Measurements from ENCODE around the gene ANKRD7.

Gene ANKRD7, protein sequence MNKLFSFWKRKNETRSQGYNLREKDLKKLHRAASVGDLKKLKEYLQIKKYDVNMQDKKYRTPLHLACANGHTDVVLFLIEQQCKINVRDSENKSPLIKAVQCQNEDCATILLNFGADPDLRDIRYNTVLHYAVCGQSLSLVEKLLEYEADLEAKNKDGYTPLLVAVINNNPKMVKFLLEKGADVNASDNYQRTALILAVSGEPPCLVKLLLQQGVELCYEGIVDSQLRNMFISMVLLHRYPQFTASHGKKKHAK

DNA sequence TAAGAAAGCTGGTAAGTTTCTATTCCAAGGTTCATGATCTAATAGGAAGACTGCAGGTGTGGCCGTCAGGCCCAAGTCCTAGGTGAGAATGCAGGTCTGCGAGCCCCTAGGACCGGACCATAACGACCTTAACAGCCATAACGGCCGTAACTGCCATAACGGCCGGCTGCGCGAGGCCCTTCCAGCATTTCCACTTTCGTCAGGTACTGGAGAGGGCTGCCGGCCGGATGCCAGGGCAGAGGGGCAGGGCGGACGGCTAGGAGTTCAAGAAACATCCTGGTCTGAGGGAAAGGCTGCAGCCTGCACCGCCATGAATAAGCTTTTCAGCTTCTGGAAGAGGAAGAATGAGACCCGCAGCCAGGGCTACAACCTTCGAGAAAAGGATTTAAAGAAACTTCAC lies at the start of gene ANKRD7:
TSS of gene ANKRD7 (plus strand) at position 184 of the 400 bp plus-strand sequence. CDS start at position 311, 127 bp downstream.
- no peak for DNase-seq (ENCODE audit: low spot score)

DNA sequence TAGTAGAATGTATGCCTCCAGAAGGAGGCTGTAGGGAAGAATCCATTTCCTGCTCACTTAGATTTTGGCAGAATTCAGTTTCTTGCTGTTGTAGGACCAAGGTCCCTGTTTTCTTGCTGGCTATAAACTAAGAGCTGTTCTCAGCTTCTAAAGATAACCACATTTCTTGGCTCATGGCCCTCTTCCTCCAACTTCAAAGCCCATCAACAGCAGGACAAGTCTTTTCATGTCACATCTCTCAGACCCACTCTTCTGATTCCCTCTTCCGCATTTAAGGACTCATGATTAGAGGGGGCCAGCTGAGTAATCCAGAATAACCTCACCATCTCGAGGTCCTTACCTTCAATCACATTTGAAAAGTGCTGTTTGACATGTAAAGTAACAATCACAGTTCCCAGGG lies 48.8 kb upstream of the ANKRD7 start:
- DNase-seq (ENCODE audit: low spot score): no peak

DNA sequence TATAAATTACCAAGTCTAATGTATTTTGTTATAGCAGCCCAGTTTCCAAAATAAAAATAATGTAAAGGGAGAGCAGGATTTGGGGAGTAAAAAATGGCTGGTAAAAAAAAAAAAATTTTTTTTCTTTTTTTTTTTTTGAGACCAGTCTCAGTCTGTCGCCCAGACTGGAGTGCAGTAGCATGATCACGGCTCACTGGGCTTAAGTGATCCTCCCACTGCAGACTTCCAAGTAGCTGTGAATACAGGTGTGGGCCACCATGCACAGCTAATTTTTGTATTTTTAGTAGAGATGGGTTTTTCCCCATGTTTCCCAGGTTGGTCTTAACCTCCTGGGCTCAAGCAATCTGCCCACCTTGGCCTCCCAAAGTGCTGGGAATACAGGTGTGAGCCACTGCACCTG lies 45.3 kb upstream of the ANKRD7 start:
- no peak for DNase-seq (ENCODE audit: low spot score)

DNA sequence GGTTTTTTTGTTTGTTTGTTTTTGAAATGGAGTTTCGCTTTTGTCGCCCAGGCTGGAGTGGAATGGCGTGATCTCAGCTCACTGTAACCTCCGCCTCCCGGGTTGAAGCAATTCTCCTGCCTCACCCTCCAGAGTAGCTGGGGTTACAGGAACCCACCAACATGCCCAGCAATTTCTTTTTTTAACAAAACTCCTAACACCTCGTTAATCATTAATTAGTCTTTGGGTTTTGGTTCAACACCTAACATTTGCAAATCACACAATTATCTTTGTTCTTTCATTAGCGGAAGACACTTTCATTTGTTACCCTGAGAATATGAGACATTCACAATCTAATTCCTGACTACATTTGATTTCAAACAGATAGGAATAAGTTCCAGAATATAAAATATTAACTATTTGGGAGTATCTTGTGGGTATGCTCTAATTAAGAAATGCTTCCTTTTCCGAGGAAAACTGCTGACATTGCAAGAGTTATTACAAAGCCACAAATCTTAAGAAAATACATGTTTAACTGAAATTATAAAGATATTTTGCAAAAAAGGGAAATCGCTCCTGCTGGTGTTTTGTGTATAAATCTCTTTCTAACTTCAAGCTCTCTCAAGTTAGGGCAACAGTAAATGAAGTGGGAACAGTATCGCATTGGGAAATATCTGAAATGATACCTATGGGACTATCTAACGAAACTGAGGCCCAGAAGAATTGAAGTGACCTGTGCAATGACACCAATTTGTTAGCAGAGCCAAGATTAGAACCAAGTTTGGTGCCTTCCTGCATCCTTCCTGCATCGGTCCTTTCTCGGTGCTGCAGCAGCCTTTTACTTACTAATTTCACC lies 41.7 kb upstream of the ANKRD7 start:
- no peak for DNase-seq (ENCODE audit: low spot score)

DNA sequence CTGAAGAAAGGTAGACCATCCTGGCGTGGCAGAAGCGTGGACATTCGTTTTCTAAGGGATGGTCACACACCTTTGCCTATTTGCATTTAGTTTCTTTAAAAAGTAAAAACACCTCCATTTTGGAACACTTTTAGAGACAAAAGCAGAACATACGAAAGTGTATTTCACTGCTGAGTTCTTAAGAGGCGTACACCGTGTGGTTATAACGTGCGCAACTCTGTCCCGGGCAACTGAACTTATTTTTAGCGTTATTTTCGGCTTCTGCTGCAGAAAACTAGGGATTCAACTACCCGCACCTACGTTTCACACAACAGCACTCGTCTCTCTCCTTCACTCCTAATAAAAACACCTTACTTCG lies 41.1 kb upstream of the ANKRD7 start:
- DNase-seq (ENCODE audit: low spot score): no peak

DNA sequence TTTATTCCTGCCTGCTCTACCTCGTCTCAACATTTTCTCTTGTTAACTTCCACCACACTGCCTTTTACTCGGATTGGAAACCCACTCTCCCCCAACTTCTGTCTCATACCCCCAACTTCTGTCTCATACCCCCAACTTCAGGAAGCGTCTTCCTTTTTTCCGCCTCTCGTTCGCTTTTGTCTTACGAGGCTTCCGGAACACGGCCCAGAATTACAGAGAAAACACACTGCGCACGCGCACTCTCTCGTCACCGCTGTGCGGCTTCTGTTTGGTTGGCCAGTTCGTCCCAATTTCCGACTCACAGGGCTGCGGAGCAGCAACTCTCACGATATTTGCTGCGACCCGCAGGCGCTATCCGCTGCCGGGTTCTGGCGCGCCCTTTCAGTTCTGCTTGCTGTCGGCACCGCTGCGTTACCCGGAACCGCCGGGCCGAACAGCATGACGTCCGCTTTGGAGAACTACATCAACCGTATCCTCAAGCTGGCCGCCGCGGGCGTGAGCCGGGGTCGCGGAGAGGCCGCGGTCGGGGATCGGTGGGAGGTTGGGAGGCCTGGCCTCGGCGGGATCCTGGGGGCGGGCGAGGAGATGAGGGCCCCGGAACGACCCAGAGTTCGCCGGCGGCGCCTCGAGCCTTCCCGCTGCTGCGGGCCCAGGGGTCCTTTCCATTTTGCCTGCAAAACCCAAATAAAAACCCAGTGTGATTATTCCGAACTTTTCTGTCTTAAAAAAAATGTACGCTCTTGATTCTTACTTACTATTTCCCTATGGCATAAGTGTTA lies 40.5 kb upstream of the ANKRD7 start, which contains the start of gene LSM8:
TSS of gene LSM8 (plus strand) at position 379 of the 779 bp plus-strand sequence. CDS start at position 439, 60 bp downstream.
- peak; percentile 97 for DNase-seq (ENCODE audit: low spot score)

DNA sequence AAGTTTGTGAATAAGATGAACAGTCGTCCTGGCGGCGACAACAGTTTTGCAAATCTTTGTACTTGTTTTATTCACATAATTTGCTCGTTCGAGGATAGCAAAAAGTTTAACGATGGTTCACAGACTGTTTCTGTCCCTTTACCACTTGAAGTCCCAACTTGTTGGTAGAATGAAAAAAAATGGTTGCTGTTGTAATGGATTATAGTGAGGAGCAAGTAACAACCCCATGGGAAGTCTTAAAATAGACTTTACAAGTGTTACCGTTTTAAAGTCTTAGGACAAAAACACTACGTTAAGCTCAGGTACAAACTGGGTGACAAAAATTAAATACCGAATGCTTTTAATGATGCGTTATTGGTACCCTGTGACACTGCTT lies 40.0 kb upstream of the ANKRD7 start:
- DNase-seq (ENCODE audit: low spot score): peak; percentile 38

DNA sequence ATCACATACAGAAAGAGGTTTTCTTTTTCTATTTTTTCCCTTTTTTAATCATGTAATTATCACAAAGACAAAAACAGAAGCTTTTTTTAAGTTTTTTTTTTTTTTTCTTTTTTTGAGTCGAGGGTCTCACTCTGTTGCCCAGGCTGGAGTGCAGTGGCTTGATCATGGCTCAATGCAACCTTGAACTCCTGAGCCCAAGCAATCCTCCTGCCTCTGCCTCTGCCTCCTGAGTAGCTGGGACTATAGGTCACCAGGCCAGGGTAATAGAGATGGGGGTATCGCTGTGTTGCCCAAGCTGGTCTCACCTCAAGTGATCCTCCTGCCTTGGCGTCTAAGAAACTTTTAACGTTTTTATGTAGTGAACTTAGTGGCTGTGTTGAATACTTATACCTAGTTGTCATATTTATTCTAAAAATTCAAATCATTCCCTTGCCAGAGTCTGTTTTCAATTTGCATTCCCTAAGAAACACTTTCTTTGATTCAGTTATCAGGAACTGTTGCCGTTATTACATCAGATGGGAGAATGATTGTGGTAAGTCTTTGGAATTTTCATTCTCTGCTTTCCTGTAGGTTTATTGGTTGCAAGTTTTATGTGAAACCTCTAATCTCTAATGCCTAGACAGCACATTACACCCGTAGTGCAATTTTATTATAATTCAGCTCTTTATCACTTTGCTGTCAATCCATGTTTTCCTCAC lies 39.2 kb upstream of the ANKRD7 start:
- no peak for DNase-seq (ENCODE audit: low spot score)

DNA sequence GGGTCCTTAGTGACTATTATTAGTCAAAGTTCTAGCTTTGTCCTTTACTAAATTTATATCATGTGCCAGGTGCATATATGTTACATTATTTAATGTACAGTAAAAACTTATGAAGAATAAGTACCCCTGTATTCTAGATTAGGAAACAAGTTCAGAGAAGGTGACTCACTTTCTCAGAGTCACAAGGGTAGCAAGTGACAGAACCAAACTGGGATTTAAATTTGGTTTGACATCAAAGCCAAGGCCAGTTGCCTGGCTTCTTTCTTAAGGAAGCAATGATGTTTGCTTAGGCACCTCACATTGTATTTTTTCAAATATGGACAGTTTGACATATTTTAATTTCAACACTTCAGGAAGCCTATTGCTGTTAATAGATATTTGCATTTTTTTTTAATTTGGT lies 38.0 kb upstream of the ANKRD7 start:
- no peak for DNase-seq (ENCODE audit: low spot score)

DNA sequence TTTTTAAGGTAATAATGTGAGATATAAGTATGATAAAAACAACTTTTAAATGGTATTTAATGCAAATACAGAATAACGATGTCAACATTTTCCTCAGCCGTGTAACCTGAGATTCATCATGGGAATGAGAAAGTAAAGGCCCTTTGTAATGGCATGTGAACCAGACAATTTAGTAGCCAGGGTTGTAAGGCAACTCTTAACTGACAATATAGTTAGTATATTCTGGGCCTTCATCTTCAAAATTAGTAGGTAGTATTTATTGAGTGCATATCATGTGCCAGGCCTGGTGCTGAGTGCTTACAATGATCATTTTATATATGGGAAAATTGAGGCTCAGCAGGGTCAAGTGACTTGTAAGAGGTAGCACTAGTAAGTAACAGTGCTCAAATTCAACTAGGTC lies 29.9 kb upstream of the ANKRD7 start:
- no peak for DNase-seq (ENCODE audit: low spot score)

DNA sequence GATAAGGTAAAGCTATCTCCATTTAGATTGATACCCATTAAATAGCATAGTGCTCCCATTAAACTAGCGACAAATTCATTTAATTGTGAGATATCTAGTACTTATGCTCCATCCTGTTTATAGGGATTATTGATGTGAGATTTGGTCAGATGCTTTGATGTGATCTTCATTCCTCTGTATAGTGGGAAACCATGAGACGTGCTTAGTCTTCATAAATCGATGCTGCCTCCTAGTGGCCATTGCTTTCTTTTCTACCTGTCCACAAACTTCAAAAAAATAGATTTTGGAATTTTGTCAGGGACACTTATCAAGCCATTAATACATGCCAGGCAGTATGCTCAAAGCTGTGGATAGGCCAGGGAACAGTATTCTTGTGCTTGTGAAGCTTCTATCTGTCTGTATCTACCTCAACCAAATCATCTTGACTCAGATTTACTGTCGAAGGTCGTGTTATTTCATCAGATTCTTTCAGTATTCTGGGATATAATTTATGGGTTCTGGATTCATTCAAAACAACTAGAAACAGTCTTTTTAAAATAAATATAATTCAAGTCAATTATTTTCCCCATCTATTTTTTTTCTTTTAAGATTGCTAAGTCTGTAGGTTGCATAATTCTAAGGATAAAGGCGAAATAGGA lies 28.5 kb upstream of the ANKRD7 start:
- peak; percentile 76 for DNase-seq (ENCODE audit: low spot score)

DNA sequence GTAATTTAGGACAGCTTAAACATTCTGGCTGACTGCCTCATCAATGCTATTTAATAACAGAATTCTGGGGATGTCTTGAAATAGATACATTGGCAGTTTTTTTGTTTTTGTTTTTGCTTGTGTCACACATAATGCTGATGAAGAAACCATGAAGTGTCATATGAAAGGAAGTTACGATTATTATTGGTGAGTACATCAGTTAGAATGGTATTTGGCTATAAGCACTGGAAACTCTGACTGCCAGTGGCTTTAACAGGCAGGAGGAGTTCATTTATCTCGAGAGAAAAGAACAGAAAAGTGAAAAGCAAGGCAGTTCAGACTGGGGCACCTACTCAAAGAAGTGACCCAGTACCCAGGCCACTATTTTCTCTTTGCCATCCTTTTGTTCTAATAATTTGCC lies 22.4 kb upstream of the ANKRD7 start:
- DNase-seq (ENCODE audit: low spot score): no peak

DNA sequence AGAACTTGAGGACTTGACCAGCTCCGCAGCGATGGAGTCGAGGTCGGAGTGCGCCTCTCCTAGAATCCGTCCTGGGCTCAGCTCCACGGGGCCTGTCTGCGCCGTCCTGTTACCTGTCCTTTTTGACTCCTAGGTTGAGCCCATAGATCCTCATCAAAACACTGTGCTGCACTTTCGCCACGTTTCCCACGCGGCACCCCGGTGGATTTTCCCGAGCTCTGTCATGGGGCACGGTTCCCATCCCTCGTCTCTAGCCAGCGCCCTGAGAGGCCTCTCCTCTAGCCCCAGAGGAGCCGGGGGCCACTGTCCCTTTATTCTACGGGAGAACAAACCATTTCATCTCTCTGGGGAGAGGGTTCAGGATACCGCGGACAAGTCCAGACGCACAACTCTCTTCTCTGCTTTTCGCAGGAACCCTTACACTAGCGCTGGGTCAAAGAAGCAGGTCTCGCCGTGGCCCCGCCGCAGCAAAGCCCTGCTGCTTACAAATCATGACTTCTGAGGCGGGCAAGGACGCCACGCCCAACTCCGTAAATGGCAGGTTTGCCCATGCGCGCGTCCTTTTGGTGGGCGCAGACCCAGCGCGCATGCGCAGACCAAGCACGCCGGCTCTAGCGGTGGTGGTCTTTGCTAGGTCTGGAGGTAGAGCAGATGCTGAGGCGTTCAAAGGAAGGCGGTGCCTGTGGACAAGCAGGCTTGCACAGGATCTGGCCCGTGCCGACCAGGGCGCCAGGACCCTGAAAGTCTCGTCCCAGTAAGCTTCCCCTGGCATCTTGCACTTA lies 10.3 kb upstream of the ANKRD7 start:
- DNase-seq (ENCODE audit: low spot score): peak; percentile 81

DNA sequence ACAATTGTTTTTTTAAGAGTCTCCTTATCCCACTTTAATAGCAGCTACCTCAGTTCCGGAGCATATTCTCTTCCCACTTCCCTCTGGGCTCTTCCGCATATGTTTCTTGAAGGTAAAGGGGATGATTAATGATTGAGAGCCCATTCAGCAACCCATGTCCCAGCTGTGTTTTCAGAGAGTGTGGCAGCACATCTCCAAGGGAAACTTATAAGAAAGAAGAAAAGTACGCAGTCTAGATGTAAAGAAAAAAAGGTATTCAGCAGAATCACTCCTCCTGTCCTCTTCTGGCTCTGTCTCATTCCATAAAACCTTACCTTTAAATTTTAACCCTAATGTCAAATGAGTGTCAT lies 9.7 kb upstream of the ANKRD7 start:
- no peak for DNase-seq (ENCODE audit: low spot score)

DNA sequence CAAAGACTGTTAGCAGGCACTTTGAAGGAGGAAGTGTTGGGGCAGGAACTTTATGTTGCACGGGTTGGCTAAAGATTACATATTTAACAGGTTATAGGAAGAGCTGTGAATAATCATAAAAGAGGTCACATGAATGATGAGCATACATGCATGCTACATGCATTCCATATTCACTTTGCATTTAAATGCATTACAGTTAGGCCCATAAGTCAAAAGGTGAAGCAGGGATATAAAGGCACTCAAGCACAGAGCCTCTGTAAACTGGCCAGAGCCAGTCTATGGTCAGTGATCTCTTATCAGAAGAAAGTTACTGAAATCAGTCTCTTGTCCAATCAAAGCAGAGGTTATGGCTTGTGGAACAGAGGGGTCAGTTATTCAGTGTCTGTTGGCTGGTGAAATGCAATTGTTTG lies 7.3 kb upstream of the ANKRD7 start:
- no peak for DNase-seq (ENCODE audit: low spot score)

DNA sequence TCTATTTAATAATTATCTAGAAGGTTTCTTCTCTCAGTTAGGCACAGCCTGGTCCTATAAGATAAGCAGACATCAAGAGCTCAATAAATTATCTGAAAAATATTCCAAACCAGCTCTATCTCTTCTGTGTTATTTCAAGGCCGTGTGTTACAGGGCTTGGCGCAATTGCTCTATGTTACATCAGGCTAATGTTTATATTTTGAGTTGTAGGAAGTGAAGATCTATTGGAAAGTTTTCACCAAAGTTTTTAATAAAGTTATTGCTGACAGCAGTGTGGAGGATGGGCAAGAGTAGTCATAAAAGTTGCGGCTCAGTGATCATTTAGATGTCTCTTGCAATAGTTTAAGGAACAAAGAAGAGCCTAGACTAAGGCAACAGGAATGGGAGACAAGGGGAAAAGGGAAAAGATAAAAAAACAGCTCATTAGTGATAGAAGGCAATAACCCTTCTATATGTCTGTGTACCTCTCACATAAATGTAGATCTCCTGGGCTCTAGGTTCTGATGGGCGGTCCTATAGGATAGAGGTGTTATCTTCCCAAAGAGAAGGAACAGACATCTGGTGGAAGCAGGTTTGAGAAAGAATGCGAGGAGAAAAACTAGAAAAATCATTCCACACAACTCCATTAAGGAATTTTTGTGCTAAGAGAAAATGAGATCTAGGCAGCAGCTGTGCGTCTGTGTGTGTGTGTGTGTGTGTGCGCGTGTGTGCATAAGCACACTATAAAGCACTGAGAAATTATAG lies 5.9 kb upstream of the ANKRD7 start:
- DNase-seq (ENCODE audit: low spot score): no peak

DNA sequence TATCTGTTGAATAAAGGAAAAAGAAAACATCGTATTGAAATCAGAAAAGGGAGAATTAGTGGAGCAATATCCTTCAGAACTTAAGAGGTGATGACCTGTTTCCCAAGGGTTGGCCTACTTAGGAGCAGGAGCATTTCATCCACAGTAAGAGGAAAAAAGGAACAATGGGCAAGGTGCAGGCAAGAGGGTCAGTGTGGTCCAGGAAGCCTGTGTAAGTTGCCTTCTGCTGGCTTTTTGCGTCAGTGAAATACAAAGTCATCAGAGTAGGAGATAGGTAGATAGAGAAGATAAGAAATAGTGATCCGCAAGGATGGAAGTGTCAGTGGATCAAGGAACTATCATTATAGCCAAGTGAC lies 5.4 kb upstream of the ANKRD7 start:
- DNase-seq (ENCODE audit: low spot score): no peak

DNA sequence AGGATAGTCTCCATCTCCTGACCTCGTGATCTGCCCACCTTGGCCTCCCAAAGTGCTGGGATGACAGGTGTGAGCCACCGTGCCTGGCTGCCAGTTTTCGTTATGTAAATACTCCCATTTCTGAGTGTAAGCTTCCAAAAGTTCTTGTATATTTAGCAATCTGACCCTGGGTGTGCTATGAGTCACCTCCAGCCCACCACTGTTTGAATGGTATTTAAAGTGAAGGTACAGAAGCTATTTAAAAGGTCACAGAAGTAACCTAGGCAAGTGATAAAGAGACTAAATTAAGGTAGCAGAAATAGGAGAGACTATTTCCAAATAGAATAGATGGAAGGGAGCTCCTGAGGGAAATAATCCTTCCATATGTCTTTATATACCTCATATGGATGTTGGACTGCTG lies 3.9 kb upstream of the ANKRD7 start:
- no peak for DNase-seq (ENCODE audit: low spot score)

DNA sequence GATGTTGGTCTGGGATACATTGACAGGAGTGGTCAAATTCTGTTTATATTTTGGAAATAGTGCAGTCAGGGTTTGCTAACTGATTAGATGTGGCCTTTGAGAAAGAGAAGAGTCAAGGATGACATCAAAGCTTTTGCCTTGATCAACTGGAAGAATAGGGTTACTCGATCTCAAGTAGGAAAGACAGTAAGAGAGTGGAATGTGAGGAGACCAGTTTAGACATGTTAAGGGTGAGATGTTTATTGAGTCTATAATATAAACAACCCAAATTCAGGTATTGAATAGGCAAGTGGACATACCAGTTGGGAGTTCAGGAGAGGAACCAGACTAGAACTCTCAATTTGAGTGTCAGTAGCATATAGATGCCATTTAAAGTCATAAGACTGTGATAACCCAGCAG lies 1.9 kb upstream of the ANKRD7 start:
- no peak for DNase-seq (ENCODE audit: low spot score)

DNA sequence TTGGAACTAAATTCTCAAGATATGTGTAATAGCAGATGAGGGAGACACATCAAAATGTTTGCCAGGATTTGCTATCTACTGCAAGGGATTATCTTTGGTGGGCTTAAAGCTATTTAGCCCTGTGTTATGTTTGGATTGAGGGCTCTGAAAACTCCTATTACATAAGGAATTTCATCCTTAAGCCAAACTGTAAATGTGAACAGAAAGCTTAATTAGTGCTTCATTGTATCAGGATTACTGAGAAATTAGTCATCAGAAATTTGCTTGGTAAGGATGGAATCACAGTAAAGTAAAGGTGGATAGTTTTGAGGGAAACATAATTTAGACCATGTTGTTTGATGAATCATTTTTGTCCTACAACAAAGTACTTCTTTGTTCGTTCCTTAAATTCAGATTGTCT lies 8.3 kb downstream of the ANKRD7 start:
- DNase-seq (ENCODE audit: low spot score): no peak
